OCI-LY7 (cell line): Measurements from ENCODE around the gene GAB4.

Experiments used
- EZH2phosphoT487 ChIP-seq: fragments of 200-600 bp; sonication (generic); IDR thresholded peaks from 2 replicates; pipeline ENCODE4 v1.6.1; 2018; ENCODE audit warnings: low read depth, borderline replicate concordance, mild to moderate bottlenecking, mixed run types, antibody characterized with exemption, low read length, moderate library complexity, mixed read lengths
- TF ChIP-seq, protein P1 (sequence below): fragments of 200-600 bp; sonication (generic); conservative IDR thresholded peaks from 2 replicates; pipeline ENCODE4 v1.5.1; 2014; ENCODE audit warnings: mild to moderate bottlenecking, antibody characterized with exemption, low read length, moderate library complexity, mixed read lengths

DNA sequence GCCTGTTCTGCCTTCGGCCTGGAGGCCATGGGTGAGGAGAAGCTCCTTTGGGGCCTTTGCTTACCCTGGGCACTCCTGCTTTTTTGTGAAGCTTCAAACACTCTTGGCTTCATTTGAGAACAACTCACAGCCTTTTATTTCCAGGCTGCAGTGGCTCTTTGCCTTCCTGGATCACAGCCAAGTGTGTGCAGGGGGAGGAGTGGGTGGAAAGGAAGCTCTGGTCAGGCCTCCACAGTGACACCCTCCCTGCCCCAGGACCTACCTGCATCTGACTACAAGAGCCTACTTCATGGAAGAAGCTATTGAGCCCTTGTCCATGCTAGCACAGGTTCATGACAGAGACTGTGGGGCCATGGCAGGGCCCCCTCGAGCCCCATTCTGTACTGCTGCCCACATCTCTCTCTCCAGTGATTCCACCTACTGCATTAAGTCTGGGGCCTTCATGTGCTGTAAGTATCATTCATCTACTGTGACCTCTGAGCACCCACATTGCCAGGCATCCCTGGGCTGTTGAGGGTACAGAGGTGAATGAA, 52.3 kb downstream of the GAB4 start:
- TF ChIP-seq, protein P1, sequence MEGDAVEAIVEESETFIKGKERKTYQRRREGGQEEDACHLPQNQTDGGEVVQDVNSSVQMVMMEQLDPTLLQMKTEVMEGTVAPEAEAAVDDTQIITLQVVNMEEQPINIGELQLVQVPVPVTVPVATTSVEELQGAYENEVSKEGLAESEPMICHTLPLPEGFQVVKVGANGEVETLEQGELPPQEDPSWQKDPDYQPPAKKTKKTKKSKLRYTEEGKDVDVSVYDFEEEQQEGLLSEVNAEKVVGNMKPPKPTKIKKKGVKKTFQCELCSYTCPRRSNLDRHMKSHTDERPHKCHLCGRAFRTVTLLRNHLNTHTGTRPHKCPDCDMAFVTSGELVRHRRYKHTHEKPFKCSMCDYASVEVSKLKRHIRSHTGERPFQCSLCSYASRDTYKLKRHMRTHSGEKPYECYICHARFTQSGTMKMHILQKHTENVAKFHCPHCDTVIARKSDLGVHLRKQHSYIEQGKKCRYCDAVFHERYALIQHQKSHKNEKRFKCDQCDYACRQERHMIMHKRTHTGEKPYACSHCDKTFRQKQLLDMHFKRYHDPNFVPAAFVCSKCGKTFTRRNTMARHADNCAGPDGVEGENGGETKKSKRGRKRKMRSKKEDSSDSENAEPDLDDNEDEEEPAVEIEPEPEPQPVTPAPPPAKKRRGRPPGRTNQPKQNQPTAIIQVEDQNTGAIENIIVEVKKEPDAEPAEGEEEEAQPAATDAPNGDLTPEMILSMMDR = no peak
- no peak for TF ChIP-seq EZH2phosphoT487
